IPS-20b (cell line): Measurements from ENCODE around the gene METTL6.

ENCODE experiments used
- H3K27ac ChIP-seq: one replicate; pipeline ENCODE4 v1.5.1; 2013; ENCODE audit warnings: low read length
- H3K27me3 ChIP-seq: 2 replicates; pipeline ENCODE4 v1.6.1; 2013; ENCODE audit warnings: mild to moderate bottlenecking, low read length, inconsistent platforms; ENCODE audit not compliant: insufficient read depth
- H3K36me3 ChIP-seq: 2 replicates; pipeline ENCODE4 v1.6.1; 2013; ENCODE audit warnings: low read depth, mild to moderate bottlenecking, inconsistent platforms, low read length, moderate library complexity; ENCODE audit not compliant: insufficient read depth
- H3K4me1 ChIP-seq: 2 replicates; pipeline ENCODE4 v1.6.1; 2013; ENCODE audit warnings: mild to moderate bottlenecking, control low read depth, inconsistent platforms, low read length, moderate library complexity; ENCODE audit not compliant: insufficient read depth
- H3K4me3 ChIP-seq: 2 replicates; pipeline ENCODE4 v1.5.1; 2013; ENCODE audit warnings: mild to moderate bottlenecking, low read length, inconsistent platforms
- H3K9ac ChIP-seq: 2 replicates; pipeline ENCODE4 v1.6.1; 2013; ENCODE audit warnings: low read depth, mild to moderate bottlenecking, inconsistent platforms, low read length, moderate library complexity
- H3K9me3 ChIP-seq: 2 replicates; pipeline ENCODE4 v1.6.1; 2013; ENCODE audit warnings: mild to moderate bottlenecking, low read depth, low read length, inconsistent platforms; ENCODE audit not compliant: insufficient read depth

The METTL6 gene, protein sequence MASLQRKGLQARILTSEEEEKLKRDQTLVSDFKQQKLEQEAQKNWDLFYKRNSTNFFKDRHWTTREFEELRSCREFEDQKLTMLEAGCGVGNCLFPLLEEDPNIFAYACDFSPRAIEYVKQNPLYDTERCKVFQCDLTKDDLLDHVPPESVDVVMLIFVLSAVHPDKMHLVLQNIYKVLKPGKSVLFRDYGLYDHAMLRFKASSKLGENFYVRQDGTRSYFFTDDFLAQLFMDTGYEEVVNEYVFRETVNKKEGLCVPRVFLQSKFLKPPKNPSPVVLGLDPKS

DNA sequence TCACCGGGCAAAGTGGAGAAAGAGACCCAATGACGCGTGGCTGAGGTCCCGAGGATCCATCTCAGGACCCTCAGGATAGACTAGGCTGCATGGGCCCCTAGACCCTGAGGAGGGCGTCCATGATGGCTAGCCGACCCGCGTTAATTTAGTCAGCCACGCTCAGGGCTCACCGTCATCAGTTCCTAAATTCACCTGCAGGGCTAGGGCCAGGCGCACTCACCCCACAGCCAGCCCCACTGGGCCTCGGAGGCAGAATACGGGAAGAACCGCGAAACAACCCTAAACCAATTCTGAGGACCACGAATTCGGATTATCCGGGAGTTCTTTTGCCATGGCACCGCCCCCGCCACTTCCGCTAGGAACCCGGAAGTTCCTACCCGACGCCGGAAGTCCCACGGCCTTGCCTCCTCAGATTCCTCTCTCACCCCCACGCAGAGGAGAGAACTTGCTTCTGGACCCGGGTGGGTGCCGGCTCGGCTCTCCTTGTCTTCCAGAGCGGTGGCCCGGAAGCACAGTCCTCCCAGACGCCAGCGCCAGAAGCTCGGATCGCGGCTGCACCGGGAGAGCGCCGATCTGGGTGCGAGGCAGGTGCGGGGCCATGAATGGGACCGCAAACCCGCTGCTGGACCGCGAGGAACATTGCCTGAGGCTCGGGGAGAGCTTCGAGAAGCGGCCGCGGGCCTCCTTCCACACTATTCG lies at the start of gene METTL6, which contains the start of gene EAF1:
TSS of gene METTL6 (minus strand) at position 363 of the 699 bp plus-strand sequence. CDS start 1,033 bp downstream, outside the sequence.
TSS of gene EAF1 (plus strand) at position 417 of the 699 bp plus-strand sequence. CDS start at position 599, 182 bp downstream.
- Histone ChIP-seq H3K4me1 (peaks cover 3% of the 10 kb centered on the region; the same call in 1 of the 2 replicates), H3K4me3 (peak within 1 kb of the TSS; percentile 97), H3K36me3 (peaks cover 54% of the 10 kb centered on the region), H3K27me3 (no peaks in the 10 kb centered on the region), H3K9ac (peak within 1 kb of the TSS; percentile 94), H3K27ac (peak within 1 kb of the TSS; percentile 75), H3K9me3 (no peaks in the 10 kb centered on the region)

DNA sequence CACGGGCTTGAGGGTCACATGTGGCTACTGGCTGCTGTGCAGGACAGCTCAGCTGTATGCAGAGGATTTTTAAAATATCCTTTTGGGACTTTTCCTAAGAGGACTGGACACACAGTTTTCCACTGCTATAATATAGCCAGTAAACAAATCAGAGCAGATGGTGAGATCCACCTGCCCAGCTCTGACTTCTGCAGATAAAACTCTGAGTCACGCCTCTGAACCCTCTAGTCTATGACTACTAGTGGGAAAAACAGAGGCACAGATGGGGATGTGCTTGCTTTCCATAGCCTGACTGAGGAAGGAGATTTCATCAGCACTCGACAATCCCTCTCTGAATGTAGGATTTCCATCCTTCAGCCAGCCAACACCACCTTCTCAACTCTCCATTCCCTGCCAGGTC lies 49.0 kb upstream of the METTL6 start:
- Histone ChIP-seq H3K4me1 (no peaks in the 10 kb centered on the region; the same call in 1 of the 2 replicates), H3K27me3 (no peaks in the 10 kb centered on the region), H3K9ac (no peak overlapping the region), H3K4me3 (no peak overlapping the region), H3K27ac (no peak overlapping the region), H3K36me3 (no peaks in the 10 kb centered on the region), H3K9me3 (no peaks in the 10 kb centered on the region)

DNA sequence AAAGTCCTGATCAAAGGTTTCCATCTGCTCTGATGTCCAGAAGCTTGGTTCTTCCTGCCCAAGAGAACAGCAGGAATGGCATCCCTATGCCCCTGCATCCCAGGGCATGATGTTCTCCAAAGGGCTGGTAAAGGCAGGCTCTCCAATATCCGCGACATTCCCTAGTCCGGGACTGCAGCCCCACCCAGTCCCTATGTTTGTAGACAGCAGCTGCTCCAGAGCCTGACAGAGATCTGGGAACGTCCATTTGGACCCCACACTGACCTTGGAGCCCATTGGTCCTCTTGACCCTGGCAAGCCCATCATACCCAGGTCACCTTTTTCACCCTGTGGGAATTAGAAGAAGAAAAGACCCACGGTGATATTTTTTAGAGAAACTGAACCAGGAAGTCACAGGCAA lies 47.8 kb upstream of the METTL6 start:
- Histone ChIP-seq H3K27ac (no peak overlapping the region), H3K4me1 (no peaks in the 10 kb centered on the region; the same call in 1 of the 2 replicates), H3K36me3 (no peaks in the 10 kb centered on the region), H3K9me3 (no peaks in the 10 kb centered on the region), H3K9ac (no peak overlapping the region), H3K27me3 (no peaks in the 10 kb centered on the region), H3K4me3 (no peak overlapping the region)

DNA sequence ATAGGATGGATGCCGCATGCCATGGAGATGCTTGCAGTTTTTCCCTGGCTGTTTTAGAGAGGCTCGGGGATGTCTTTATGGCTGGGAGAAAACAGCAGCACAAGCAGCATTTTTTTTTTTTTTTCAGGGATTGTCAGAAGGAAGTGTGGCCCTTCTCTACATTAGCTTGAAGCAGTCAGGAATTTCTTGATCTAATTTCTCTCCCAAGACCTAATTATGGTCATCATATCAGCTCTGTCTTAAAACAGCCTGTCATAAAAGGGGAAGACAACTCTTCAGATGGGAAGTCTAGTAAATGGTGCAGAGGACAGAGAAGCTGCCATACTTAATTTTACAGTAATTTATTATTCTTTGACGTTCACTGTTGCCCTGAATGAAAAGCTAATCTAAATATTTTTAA lies 44.5 kb upstream of the METTL6 start:
- H3K9me3 ChIP-seq = no peaks in the 10 kb centered on the region
- H3K36me3 ChIP-seq = no peaks in the 10 kb centered on the region
- no peaks in the 10 kb centered on the region; the same call in 1 of the 2 replicates for H3K4me1 ChIP-seq
- H3K4me3 ChIP-seq = no peak overlapping the region
- no peak overlapping the region for H3K9ac ChIP-seq
- H3K27ac ChIP-seq = no peak overlapping the region
- no peaks in the 10 kb centered on the region for H3K27me3 ChIP-seq

DNA sequence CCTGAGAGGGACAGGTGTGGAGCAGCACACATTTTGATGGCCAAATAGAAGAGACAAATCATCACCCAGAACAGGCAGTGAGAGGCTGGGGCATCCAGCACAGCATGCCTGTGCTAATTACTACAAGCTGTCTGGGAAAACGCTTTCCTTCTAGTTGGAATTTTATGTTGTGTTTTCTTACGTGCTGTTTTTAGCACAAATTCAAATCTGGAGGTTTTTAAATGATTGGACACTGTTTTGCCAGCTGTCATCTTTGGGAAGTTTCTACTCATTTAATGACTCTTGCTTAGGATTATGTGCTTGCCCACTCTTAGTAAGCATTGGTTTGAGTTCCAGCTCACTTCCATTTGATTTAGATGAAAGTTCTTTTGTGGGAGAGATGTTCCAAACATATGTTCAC lies 43.5 kb upstream of the METTL6 start:
- Histone ChIP-seq H3K4me3 (no peak overlapping the region), H3K36me3 (no peaks in the 10 kb centered on the region), H3K27ac (no peak overlapping the region), H3K4me1 (no peaks in the 10 kb centered on the region; the same call in 1 of the 2 replicates), H3K9ac (no peak overlapping the region), H3K27me3 (no peaks in the 10 kb centered on the region), H3K9me3 (no peaks in the 10 kb centered on the region)

DNA sequence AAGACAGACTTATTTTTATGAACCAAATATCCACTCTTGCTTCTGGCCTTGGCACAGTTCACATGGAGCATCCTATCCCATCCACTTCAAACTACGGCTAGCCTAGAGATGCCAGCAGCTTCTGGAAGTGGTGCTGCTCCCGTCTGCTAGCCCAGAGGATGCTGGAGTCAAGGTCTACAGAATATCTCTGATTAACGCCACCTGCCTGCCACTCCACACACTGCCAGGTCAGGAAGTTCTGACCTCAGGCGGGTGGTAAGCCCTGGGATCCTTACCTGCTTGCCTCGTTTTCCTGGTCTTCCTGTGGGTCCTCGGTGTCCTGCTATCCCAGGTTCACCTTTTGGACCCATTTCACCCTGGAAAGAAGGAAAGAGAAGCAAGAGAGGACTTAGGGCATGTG lies 42.9 kb upstream of the METTL6 start:
- Histone ChIP-seq H3K36me3 (no peaks in the 10 kb centered on the region), H3K9me3 (no peaks in the 10 kb centered on the region), H3K9ac (no peak overlapping the region), H3K27ac (no peak overlapping the region), H3K27me3 (no peaks in the 10 kb centered on the region), H3K4me1 (no peaks in the 10 kb centered on the region; the same call in 1 of the 2 replicates), H3K4me3 (no peak overlapping the region)

DNA sequence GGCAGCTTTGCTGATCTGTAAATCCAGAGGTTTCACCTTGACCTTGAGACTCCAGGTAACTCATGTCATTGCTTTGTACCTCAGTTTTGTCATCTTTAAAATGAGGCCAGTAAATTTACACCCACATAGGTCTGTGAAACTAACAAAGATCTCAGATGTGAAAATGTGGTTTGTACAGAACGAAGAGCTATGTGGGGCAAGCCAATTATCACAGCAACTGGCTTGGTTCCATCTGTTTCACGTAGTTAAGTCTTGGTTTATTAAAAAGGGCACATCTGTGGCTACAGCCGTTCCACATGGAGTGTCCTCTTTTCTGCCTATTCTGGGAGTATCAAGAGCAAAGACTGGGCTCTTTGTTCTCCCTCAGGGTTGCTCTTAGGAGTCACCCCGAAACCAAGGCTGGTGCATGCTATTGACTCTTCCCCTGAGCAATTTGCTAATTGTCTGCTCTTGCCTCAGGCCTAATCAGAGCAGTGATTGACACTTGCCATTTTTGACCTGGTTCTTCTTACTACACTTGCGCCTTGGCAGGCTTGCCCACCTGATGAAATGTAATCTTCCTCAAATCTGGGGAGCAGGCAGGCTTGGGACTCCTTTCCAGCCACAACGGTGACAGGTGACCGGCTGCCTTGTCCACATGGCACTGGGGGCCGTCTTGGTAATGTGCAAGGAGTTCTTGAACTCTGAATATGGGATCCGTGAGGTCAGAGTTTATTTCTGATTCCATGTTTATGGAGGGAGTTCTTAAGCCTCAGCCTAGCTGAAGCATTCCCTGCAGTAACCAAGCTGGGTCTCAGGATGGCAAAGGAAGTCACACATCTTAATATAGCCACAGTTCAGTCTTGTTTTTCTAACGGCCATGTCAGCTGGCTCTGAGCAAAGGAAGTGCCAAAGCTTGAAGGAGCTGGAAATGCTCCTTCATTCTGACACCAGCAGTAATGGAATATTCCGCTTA lies 40.2 kb upstream of the METTL6 start:
- H3K27ac ChIP-seq = no peak overlapping the region
- no peaks in the 10 kb centered on the region for H3K9me3 ChIP-seq
- no peaks in the 10 kb centered on the region for H3K27me3 ChIP-seq
- no peak overlapping the region for H3K4me3 ChIP-seq
- no peak overlapping the region for H3K9ac ChIP-seq
- no peaks in the 10 kb centered on the region for H3K4me1 ChIP-seq
- no peaks in the 10 kb centered on the region for H3K36me3 ChIP-seq

DNA sequence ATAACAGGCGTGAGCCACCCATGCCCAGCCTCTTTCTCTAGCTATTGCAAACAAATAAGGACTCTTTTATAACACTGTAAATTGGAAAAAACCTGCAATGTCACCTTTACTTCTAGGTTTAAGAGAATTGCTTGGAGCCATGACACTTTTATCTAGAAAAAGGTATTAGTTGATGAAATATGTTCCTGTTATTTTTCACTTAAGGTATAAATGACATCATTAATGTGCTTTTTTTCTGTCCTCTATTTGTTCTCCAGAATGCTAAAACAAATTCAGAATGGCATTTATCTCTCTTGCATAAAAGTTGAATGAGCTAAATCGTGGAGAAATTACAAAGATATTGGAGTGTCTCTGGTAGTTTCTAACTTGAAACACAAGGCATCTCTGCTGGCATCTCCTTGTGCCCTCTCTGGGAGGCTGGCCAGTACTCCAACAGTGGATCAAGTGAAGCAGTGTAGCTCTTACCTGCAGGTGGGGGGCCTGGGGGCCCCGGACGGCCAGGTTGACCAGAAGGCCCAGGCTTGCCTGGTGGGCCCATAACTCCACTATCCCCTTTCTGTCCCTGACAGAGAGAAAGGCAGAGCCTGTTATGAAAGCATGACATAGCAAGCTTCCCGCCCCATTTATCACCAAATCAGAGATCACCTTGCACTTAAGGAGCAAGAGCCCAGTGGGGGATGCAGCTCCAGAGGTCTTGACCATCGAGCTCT lies 38.7 kb upstream of the METTL6 start:
- no peaks in the 10 kb centered on the region for H3K9me3 ChIP-seq
- no peaks in the 10 kb centered on the region for H3K4me1 ChIP-seq
- no peak overlapping the region for H3K27ac ChIP-seq
- no peak overlapping the region for H3K4me3 ChIP-seq
- H3K36me3 ChIP-seq = no peaks in the 10 kb centered on the region
- no peak overlapping the region for H3K9ac ChIP-seq
- H3K27me3 ChIP-seq = no peaks in the 10 kb centered on the region

DNA sequence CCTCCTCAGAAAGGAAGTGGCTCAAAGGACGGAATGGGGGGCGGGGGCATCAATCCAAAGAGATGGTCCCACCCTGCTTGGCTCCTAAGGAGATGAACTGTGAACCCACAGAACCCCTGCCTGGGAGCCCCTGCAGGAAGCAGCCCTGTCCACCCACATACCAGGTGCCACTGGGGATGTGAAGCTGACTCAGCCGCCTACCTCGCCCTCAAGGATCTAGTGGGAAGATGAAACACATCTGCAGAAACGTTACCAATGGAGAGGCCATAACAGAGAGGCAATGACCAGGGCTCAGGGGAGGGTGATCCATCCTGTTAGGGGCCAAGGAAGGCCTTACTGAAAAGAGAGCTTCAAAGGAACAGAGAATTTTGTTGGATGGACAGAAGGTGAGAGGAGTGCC lies 35.1 kb upstream of the METTL6 start:
- H3K9ac ChIP-seq = no peak overlapping the region

DNA sequence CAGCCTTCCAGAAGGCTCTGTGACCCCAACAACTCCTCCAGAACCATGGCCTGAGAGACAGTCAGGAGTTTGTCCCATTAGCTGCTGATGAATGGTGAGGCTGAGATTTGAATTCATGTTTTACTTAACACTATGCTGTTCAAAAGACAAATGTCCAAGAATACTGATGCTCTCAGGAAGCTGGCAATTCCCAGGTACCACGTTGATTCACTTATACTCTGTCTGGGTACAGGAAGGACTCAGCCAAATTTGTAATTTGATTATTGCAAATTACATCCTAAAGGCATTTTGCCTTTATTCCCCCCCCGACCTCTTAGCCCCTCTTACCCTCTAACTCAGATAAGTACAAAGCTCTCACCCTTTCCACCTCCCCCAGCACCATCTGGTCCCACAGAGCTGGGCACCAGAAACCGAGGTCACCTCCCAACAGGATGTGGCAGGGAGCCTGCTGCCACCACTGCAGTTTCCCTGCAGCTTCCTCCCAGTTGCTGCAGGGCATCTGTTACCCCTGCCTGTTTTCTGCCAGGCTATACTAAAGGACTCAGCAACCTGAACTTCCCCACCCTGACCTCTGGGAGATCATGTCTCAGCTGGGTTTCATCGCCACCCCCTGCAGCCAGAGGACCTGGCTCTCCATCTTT lies 33.7 kb upstream of the METTL6 start:
- Histone ChIP-seq H3K4me3 (no peak overlapping the region), H3K9me3 (no peaks in the 10 kb centered on the region), H3K36me3 (no peaks in the 10 kb centered on the region), H3K27ac (no peak overlapping the region), H3K4me1 (no peaks in the 10 kb centered on the region), H3K9ac (no peak overlapping the region), H3K27me3 (no peaks in the 10 kb centered on the region)

More for the DNA sequence above, 35.1 kb upstream of the METTL6 start:
- Histone ChIP-seq H3K27me3 (no peaks in the 10 kb centered on the region), H3K27ac (no peak overlapping the region), H3K4me3 (no peak overlapping the region), H3K9me3 (no peaks in the 10 kb centered on the region), H3K36me3 (no peaks in the 10 kb centered on the region), H3K4me1 (no peaks in the 10 kb centered on the region)
